Erythroblast (primary cell): ENCODE results near the gene ECEL1.

Source experiments
- GATA1 ChIP-seq: IDR thresholded peaks from 2 replicates; pipeline ENCODE4 v1.6.1; 2011; ENCODE audit warnings: low read depth, mild to moderate bottlenecking, control low read depth, low read length, moderate library complexity
- POLR2A ChIP-seq: IDR thresholded peaks from 2 replicates; pipeline ENCODE4 v1.6.1; 2011; ENCODE audit warnings: mild to moderate bottlenecking, low read length

DNA sequence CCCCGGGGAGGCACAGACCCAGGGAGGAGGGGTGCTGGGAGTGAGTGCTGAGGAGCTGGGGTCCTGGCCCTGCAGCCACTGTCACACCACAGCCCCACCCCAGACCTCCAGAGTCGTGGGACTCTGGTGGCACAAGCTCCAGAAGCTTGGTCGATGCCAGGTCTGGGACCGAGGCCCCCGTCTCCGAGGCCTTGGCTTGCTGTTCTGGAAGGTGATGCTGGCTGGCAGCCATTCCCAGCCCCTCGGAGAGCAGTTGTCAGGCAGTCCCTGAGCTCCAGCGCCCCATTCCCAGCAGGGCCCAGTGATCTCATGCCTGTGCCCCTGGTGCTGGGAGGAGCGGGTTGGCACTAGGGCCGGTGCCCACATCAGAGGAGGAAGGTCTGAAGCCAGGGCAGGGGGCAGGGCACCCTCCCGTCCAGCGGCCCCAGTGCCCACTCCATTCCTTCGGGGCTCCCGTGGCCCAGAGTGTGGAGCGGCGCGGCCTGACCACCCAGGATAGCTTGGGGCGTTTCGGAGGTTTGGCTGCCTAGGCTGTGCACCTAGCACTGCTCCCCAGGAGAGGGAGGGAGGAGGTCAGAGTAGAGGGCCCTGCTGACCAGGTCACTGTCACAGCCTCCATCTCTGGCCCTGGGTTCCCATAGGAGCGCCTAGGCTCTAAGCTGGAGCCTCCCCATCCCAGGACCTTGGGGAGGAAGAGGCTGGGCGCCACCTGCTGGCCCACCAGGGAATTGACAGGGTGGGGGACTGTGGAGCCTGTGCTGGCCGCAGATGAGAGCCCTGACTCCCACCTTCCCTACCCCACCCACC lies 48.5 kb downstream of the ECEL1 start:
- TF ChIP-seq POLR2A (no peak), GATA1 (no peak)
